B cell (primary cell): Measurements from ENCODE around the gene BBS2. TPM values are rescaled to one million over a fixed set of nuclear protein-coding genes. Genes with fewer than 3 reads are reported as not detected.

ENCODE experiments used
- ATAC-seq: fragments of 200-7000 bp; cut with Tn5 transposase; one replicate; pipeline ENCODE4 v1.10.0; 2021; ENCODE audit warnings: low read depth, mild to moderate bottlenecking, moderate number of reproducible peaks, moderate library complexity
- CTCF ChIA-PET: fragments of 350-600 bp; sonication (Branson Sonifier 250); formaldehyde crosslinking; loops from one replicate; lab custom pipeline; 2021; ENCODE audit warnings: antibody characterized with exemption, inconsistent platforms; lab: Charles Lee
- POLR2A ChIA-PET: fragments of 350-600 bp; sonication (Branson Sonifier 250); formaldehyde crosslinking; loops from one replicate; lab custom pipeline; 2021; ENCODE audit warnings: antibody characterized with exemption; lab: Charles Lee
- DNase-seq: peaks from one replicate; pipeline ENCODE4 v3.0.0; 2013
- H2AFZ ChIP-seq: 2 replicates; pipeline ENCODE4 v1.6.1; 2012; ENCODE audit warnings: mild to moderate bottlenecking, low read depth, low read length; ENCODE audit not compliant: insufficient read depth, poor library complexity, severe bottlenecking
- H3K27ac ChIP-seq, 2 donors: 1 replicate in 1 of 2; 2 replicates in 1 of 2; pipeline ENCODE4 v1.5.1; 2012 to 2013; ENCODE audit warnings: low read length in 2 of 2, mild to moderate bottlenecking in 2 of 2, moderate library complexity in 1 of 2
- H3K27me3 ChIP-seq, 4 experiments: fragments of 200-600 bp in 1 of 4; sonication (generic) in 1 of 4; replicated peaks in 1 of 4; 1 replicate in 2 of 4; 2 replicates in 2 of 4; pipeline versions ENCODE4 v1.6.1 to v1.7.0; 2013 to 2016; ENCODE audit warnings: low read length in 3 of 4, mild to moderate bottlenecking in 2 of 4, mixed read lengths in 1 of 4, moderate library complexity in 1 of 4; ENCODE audit not compliant: insufficient read depth in 4 of 4, control insufficient read depth in 3 of 4; ENCODE audit errors: control extremely low read depth in 1 of 4
- H3K36me3 ChIP-seq, 2 experiments: replicated peaks in 1 of 2; 1 replicate in 1 of 2; 2 replicates in 1 of 2; pipeline versions ENCODE4 v1.6.1 to v1.7.1; 2013; ENCODE audit warnings: low read length in 1 of 2; ENCODE audit not compliant: insufficient read depth in 2 of 2, control insufficient read depth in 1 of 2; ENCODE audit errors: control extremely low read depth in 1 of 2, extremely low read depth in 1 of 2
- H3K4me1 ChIP-seq, 2 donors: fragments of 200-600 bp in 1 of 2; sonication (generic) in 1 of 2; 1 replicate in 1 of 2; 2 replicates in 1 of 2; pipeline versions ENCODE4 v1.5.1 to v1.6.1; 2013 to 2017; ENCODE audit warnings: low read length in 2 of 2; ENCODE audit not compliant: control insufficient read depth in 2 of 2, insufficient read depth in 2 of 2
- H3K4me2 ChIP-seq: replicated peaks from 2 replicates; pipeline ENCODE3; 2012; ENCODE audit warnings: mild to moderate bottlenecking, low read depth, low read length; ENCODE audit not compliant: poor library complexity, severe bottlenecking
- H3K4me3 ChIP-seq, 5 experiments: fragments of 200-600 bp in 1 of 5; sonication (generic) in 1 of 5; 1 replicate in 3 of 5; 2 replicates in 2 of 5; pipeline versions ENCODE4 v1.5.1 to v1.7.0; 2011 to 2016; ENCODE audit warnings: low read length in 4 of 5, mild to moderate bottlenecking in 4 of 5, low read depth in 2 of 5, control low read depth in 1 of 5, moderate library complexity in 1 of 5; ENCODE audit not compliant: insufficient read depth in 1 of 5; ENCODE audit errors: control extremely low read depth in 1 of 5, extremely low read depth in 1 of 5
- H3K79me2 ChIP-seq: fragments of 200-600 bp; sonication (generic); one replicate; pipeline ENCODE4 v1.6.0; 2016; ENCODE audit warnings: low read length; ENCODE audit not compliant: control insufficient read depth, insufficient read depth
- H3K9ac ChIP-seq: fragments of 200-600 bp; sonication (generic); 2 replicates; pipeline ENCODE4 v1.6.1; 2017; ENCODE audit warnings: mild to moderate bottlenecking, low read length, moderate library complexity
- H3K9me3 ChIP-seq, 3 donors: one replicate each; pipeline versions ENCODE4 v1.6.1 to v1.7.1; 2013; ENCODE audit warnings: low read length in 2 of 3; ENCODE audit not compliant: control insufficient read depth in 2 of 3, insufficient read depth in 1 of 3; ENCODE audit errors: control extremely low read depth in 1 of 3
- H4K20me1 ChIP-seq: 2 replicates; pipeline ENCODE4 v1.6.0; 2012; ENCODE audit warnings: mild to moderate bottlenecking, low read length; ENCODE audit not compliant: insufficient read depth, control insufficient read depth, poor library complexity, severe bottlenecking
- H3K27ac Mint-ChIP-seq: one replicate; pipeline ENCODE4 v1.8.0; 2021; ENCODE audit warnings: mixed read lengths
- H3K27me3 Mint-ChIP-seq: one replicate; pipeline ENCODE4 v1.8.0; 2021; ENCODE audit warnings: mixed read lengths
- H3K4me1 Mint-ChIP-seq: one replicate; pipeline ENCODE4 v1.8.0; 2021; ENCODE audit warnings: mixed read lengths
- H3K4me3 Mint-ChIP-seq: one replicate; pipeline ENCODE4 v1.8.0; 2021; ENCODE audit warnings: mixed read lengths
- H3K9me3 Mint-ChIP-seq: one replicate; pipeline ENCODE4 v1.8.0; 2022; ENCODE audit warnings: mixed read lengths; ENCODE audit not compliant: insufficient read depth
- EZH2 ChIP-seq: IDR thresholded peaks from 2 replicates; pipeline ENCODE4 v1.6.1; 2012; ENCODE audit warnings: borderline replicate concordance, low read depth, mild to moderate bottlenecking, moderate library complexity, low read length; ENCODE audit not compliant: insufficient read depth, poor library complexity, severe bottlenecking
- WGBS: methylation state at CpG from one replicate; pipeline ENCODE4 v1.1.5; 2013; ENCODE audit warnings: missing lambda C conversion rate; ENCODE audit not compliant: insufficient coverage; 5-methylcytosine and 5-hydroxymethylcytosine counted together
- intact Hi-C: fragments of 100-400 bp; cut with micrococcal nuclease; formaldehyde crosslinking; loops from one replicate; pipeline ENCODE4 v1.10.0; 2022
- polyA plus RNA-seq: library from polyadenylated mRNA; depleted of rRNA; stranded (reverse); fragments of >200 nt; gene quantifications from 2 replicates; pipeline ENCODE4 v1.2.3, GENCODE V29; 2012
- total RNA-seq, 2 donors: library from RNA; stranded (reverse); fragments of 120-200 nt in 1 of 2; gene quantifications; 1 replicate in 1 of 2; 2 replicates in 1 of 2; pipeline versions ENCODE4 v1.2.3 to v1.2.4, GENCODE V29; 2013 to 2022
- TF ChIP-seq, protein P1 (sequence below): fragments of 200-600 bp; IDR thresholded peaks from one replicate; pipeline ENCODE4 v1.8.0; 2022; ENCODE audit warnings: antibody characterized with exemption, mild to moderate bottlenecking

Gene BBS2
- total and polyA plus RNA-seq, 2 donors (not counting 1 experiment from before 2014, with no cell fraction given), result 49.4 to 63.4 TPM

GRCh38 chr16:56530872-56531271 lies 11.0 kb upstream of the BBS2 start:
- Histone ChIP-seq H2AFZ (no peak overlapping the region), H3K4me1 (no peaks in the 10 kb centered on the region), H4K20me1 (no peaks in the 10 kb centered on the region), H3K4me3 (no peak overlapping the region), H3K27me3 (peaks cover 0 to 10% (median 2%) of the 10 kb centered on the region in 4 experiments), H3K4me2 (no peak overlapping the region), H3K9ac (no peak overlapping the region), H3K9me3 (no peaks in the 10 kb centered on the region), H3K27ac (no peak overlapping the region), H3K79me2 (no peaks in the 10 kb centered on the region), H3K36me3 (no peaks in the 10 kb centered on the region)
- intact Hi-C loops, result no loop called here
- 100% methylated on average over 1 of the region's 1 CpG for WGBS
- TF ChIP-seq, protein P1, sequence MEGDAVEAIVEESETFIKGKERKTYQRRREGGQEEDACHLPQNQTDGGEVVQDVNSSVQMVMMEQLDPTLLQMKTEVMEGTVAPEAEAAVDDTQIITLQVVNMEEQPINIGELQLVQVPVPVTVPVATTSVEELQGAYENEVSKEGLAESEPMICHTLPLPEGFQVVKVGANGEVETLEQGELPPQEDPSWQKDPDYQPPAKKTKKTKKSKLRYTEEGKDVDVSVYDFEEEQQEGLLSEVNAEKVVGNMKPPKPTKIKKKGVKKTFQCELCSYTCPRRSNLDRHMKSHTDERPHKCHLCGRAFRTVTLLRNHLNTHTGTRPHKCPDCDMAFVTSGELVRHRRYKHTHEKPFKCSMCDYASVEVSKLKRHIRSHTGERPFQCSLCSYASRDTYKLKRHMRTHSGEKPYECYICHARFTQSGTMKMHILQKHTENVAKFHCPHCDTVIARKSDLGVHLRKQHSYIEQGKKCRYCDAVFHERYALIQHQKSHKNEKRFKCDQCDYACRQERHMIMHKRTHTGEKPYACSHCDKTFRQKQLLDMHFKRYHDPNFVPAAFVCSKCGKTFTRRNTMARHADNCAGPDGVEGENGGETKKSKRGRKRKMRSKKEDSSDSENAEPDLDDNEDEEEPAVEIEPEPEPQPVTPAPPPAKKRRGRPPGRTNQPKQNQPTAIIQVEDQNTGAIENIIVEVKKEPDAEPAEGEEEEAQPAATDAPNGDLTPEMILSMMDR, result no peak
- TF ChIP-seq EZH2, result no peak
- no peak for DNase-seq
- ChIA-PET POLR2A (no interaction called here), CTCF (interaction anchor here (1.8 kb wide), 1 partner anchor 18 kb away, joined by 5 read pairs; no protein-coding TSS in a partner anchor)
- no peak for ATAC-seq
- Mint-ChIP-seq H3K27me3 (peaks cover 40% of the 10 kb centered on the region), H3K27ac (no peak overlapping the region), H3K9me3 (no peaks in the 10 kb centered on the region), H3K4me1 (no peaks in the 10 kb centered on the region), H3K4me3 (no peak overlapping the region)

DNA sequence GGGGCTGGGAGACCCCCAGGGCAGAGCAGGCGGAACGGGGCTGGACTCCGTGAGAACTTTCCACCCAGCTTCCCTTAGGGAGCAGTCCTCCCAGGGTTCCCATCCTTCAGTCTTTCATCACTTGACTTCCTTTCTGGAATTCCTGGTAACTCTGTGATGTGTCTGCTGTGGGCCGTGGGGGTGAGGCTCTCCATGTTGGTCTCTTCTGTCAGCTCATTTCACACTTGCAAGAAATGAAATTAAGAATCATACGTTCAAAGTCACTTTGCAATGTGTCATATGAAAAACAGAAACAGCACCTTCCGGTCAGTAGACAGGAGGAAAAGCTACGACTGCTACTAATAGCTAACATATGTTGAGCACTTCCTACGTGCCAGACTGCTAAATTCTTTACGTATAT lies 5.4 kb upstream of the BBS2 start:
- intact Hi-C loops, result no loop called here

More for the DNA sequence above, 5.4 kb upstream of the BBS2 start:
- no peaks in the 10 kb centered on the region for H4K20me1 ChIP-seq
- no peak overlapping the region for H3K27ac Mint-ChIP-seq
- H3K9me3 ChIP-seq, result no peaks in the 10 kb centered on the region
- 93% methylated on average over 5 of the region's 9 CpGs for WGBS
- TF ChIP-seq, protein P1, result no peak
- no peak for TF ChIP-seq EZH2
- peaks cover 3 to 4% of the 10 kb centered on the region in 2 donors for H3K4me1 ChIP-seq
- H3K4me3 ChIP-seq, result no peak overlapping the region
- H3K4me3 Mint-ChIP-seq, result no peak overlapping the region
- H3K4me2 ChIP-seq, result no peak overlapping the region
- no peaks in the 10 kb centered on the region for H3K9me3 Mint-ChIP-seq
- ChIA-PET POLR2A (no interaction called here), CTCF (no interaction called here)
- peaks cover 15% of the 10 kb centered on the region for H3K27me3 Mint-ChIP-seq
- no peaks in the 10 kb centered on the region for H3K36me3 ChIP-seq
- DNase-seq (no peak), ATAC-seq (no peak)
- no peak overlapping the region for H3K9ac ChIP-seq
- no peak overlapping the region for H3K27ac ChIP-seq
- H2AFZ ChIP-seq, result no peak overlapping the region
- H3K4me1 Mint-ChIP-seq, result peaks cover 6% of the 10 kb centered on the region
- H3K79me2 ChIP-seq, result no peaks in the 10 kb centered on the region
- peaks cover 0 to 11% (median 1%) of the 10 kb centered on the region in 4 experiments for H3K27me3 ChIP-seq
